Astrocyte of the cerebellum (primary cell): Measurements from ENCODE around the gene FOLR2.
"Not testable (repeated sequence)": the region's sequence is repeated elsewhere in the genome, so short reads cannot be mapped to it uniquely, and the experiment has no call there.

Experiments
- DNase-seq: peaks from one replicate; pipeline ENCODE4 v3.0.0-alpha.2; 2011; ENCODE audit warnings: low read depth
- H3K4me3 ChIP-seq: 2 replicates; pipeline ENCODE4 v1.5.1; 2011; ENCODE audit warnings: mild to moderate bottlenecking, low read depth, low read length, moderate library complexity
- in situ Hi-C: cut with HindIII; loops from 2 replicates; pipeline ENCODE4 v1.10.0; 2017; ENCODE audit warnings: low sequenced_read_pairs
- TF ChIP-seq, protein P1 (sequence below): IDR thresholded peaks from 2 replicates; pipeline ENCODE4 v1.5.1; 2012; ENCODE audit warnings: low read length, low read depth, moderate library complexity, mild to moderate bottlenecking; ENCODE audit errors: missing control alignments

Gene FOLR2

DNA sequence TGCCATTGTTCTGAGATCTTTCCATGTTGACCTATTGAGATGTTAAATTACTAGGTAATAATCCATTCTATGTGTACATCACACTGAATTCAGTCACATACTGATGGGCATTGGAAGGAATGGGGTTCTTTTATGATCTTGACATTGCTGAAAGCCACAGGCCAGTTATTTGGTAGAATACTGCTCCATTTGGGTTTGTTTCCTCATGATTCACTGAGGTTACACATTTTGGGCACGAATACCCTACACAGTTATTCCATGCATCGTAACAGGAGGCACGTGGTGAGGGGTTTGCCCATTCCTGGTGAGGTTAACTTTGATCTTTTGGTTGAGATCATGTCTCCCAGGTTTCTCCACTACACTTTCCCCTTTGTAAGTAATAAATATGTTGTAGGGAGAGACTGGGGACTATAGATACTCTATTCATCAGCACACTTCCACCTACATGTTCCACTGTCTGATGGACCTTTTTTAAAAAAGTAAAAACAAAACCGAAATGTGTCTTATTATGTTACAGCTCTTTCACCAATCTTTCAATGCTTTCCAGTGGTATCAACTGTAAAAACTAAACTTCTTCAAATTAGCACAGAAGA, 36.7 kb upstream of the FOLR2 start:
- H3K4me3 ChIP-seq = no peak overlapping the region
- in situ Hi-C loops = no loop called here
- no peak for DNase-seq
- TF ChIP-seq, protein P1, sequence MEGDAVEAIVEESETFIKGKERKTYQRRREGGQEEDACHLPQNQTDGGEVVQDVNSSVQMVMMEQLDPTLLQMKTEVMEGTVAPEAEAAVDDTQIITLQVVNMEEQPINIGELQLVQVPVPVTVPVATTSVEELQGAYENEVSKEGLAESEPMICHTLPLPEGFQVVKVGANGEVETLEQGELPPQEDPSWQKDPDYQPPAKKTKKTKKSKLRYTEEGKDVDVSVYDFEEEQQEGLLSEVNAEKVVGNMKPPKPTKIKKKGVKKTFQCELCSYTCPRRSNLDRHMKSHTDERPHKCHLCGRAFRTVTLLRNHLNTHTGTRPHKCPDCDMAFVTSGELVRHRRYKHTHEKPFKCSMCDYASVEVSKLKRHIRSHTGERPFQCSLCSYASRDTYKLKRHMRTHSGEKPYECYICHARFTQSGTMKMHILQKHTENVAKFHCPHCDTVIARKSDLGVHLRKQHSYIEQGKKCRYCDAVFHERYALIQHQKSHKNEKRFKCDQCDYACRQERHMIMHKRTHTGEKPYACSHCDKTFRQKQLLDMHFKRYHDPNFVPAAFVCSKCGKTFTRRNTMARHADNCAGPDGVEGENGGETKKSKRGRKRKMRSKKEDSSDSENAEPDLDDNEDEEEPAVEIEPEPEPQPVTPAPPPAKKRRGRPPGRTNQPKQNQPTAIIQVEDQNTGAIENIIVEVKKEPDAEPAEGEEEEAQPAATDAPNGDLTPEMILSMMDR = no peak

DNA sequence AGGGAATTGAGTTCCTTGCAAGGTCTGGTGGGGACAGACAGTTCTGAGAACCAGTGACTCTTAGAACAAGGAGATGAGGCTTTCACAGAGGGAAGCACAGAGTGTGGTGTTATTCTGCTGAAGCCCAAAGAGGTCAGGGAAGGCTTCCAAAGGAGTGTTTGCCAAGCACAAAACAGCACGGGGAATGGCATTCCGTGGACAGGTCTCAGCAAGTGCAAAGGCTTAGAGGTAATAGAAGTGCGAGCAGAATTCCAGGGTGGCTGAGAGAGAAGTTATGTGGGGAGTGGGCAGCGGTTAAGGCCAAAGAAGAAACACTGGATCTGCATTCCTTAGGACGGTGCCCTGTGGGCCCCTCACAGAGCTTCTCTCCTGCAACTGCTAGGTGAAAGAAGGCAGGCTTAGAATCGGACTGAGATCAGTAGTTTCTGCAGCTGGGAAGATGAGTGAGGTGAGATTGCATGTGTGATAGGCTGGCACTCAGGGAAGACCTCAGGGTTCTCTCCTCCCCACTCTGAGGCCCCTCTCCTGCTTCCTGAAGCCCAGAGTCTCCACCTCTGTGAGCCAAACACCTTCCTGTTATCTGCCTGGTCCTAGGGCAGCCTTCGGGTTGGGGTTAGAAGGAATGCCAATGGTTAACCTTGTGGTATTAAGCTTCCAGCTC, 35.6 kb upstream of the FOLR2 start:
- H3K4me3 ChIP-seq, in situ Hi-C loops, DNase-seq: not testable (repeated sequence)

DNA sequence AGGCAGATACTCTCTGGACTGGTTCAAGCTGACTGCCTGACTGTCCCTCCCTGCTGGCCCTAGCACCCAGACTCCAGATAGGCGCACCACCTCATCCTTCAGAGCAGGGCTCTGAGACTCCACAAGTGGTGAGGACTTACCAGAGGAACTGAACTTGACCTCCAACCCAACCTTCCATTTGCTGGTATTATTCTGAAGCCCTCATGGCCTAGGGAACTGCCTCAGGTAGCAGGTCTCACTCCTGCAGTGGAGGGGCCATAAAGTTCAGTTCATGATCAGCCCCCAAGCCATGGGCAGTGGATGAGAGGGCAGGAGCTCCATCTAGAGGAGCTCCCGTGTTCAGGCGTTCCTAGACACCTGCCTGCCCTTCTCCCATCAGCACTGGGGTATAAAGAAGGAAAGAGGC, 35.0 kb upstream of the FOLR2 start:
- in situ Hi-C loops, H3K4me3 ChIP-seq, DNase-seq: not testable (repeated sequence)

DNA sequence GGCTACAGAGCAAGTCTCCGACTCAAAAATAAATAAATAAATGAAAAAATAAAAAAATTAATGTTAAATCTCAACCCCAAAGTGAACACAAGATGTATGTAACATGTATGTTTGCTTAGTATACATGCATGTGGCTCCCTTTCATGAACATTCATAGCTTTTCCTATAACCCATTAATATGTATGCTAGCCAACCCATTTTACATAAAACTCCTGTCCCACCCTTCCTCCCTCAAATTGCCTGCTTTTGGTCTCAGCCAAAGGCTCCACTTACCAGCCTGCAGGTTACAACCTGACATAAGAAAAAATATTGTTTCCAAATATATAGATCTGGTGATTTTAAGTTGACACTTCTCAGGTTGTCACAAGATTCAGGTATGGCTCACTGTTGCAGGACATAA, 28.3 kb upstream of the FOLR2 start:
- in situ Hi-C loops = no loop called here
- no peak for DNase-seq
- H3K4me3 ChIP-seq = no peak overlapping the region
- TF ChIP-seq, protein P1 = no peak

DNA sequence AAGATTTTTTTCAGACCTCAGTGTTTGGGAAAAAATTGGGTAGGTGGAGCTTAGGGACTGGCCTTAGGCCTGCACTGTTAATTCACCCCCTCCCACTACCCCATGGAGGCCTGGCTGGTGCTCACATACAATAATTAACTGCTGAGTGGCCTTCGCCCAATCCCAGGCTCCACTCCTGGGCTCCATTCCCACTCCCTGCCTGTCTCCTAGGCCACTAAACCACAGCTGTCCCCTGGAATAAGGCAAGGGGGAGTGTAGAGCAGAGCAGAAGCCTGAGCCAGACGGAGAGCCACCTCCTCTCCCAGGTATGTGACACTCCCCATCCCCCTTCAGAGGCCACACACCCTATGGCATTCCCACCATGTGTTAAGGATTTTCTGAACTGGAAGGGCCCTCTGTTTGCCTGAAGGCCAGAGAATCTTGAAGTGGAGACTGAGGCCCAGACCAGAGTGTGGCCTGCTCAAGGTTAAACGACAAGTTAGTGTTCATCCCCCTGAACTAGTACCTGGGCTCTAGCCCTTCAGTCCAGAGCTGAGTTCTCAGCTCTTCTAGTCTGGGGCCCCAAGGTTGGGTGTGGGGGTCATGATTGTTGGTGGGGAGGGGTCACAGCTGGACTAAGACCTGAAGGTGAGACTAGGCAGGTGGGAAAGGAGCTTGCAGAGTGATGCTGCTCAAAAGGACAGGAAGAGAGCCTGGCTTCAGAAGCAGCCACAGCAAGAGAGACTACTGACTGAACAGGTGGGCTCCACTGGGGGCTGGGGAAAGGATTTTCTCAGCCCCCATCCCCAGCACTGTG, 26.9 kb upstream of the FOLR2 start:
- DNase-seq = no peak
- H3K4me3 ChIP-seq = no peak overlapping the region
- TF ChIP-seq, protein P1 = no peak
- in situ Hi-C loops = no loop called here

DNA sequence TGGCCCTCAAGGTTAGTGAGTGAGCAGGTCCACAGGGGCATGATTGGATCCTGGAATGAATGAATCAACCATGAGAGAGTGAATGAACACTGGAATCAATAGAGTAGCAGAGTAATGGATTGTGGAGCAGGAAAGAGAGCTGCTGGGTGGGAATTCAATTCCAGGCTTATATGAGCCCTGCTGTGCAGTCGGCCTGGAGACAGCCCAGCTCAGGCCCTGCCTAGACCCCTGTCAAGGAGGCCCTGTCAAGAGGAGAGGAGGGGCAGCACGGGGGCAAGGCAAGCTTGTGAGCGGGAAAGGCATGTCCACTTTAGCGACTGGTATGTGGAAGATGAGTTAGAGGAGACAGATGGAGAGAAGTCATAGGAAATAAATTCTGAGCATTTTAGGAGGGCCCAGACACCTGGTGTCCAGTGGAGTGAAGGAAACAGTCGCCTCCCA, 25.9 kb upstream of the FOLR2 start:
- TF ChIP-seq, protein P1 = no peak
- in situ Hi-C loops = no loop called here
- no peak for DNase-seq
- H3K4me3 ChIP-seq = no peak overlapping the region

DNA sequence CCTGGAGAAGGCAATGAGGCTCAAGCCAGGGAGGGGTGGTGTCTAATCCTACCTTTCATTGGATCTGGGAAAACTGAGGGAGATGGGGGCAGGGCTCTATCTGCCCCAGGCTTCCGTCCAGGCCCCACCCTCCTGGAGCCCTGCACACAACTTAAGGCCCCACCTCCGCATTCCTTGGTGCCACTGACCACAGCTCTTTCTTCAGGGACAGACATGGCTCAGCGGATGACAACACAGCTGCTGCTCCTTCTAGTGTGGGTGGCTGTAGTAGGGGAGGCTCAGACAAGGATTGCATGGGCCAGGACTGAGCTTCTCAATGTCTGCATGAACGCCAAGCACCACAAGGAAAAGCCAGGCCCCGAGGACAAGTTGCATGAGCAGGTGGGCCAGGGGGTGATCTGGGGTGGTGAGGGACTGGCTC, 24.6 kb upstream of the FOLR2 start, which contains the start of gene FOLR1:
FOLR1 (plus strand) TSS at position 180 of the 421 bp plus-strand sequence; CDS start at position 214, 34 bp downstream.
- no peak within 1 kb of the TSS for H3K4me3 ChIP-seq
- no peak for DNase-seq
- in situ Hi-C loops = no loop called here
- TF ChIP-seq, protein P1 = no peak
